Measurements from ENCODE around the gene GAREM1. TPM values are rescaled to one million over a fixed set of nuclear protein-coding genes. Genes with fewer than 3 reads are reported as not detected.

The GAREM1 gene
- total and polyA plus RNA-seq, 9 of the 15 experiments (the other 6 are each of a cell fraction or from before 2014, with no cell fraction given), result 0.03 to 0.33 (median 0.07) TPM; not detected in 1

GRCh38 chr18:32442575-32442974 is 28.1 kb downstream of the GAREM1 start:
- no TSS peak for BruUV-seq (replicated peaks)
- CTCF ChIA-PET (ENCODE audit: low intra/inter-chr PET ratio), result no interaction called here
- no peaks in the 10 kb centered on the region for H3K4me1 ChIP-seq (replicated peaks in 1 of 2; ENCODE audit: control insufficient read depth in 2 of 2, insufficient read depth in 2 of 2, low read length in 2 of 2)
- no peak overlapping the region for H3K4me2 ChIP-seq (ENCODE audit: insufficient read depth, low read length)
- in situ Hi-C loops (cut with MboI) (no loop called here), intact Hi-C loops (cut with micrococcal nuclease) (no loop called here)
- H2AFZ ChIP-seq (ENCODE audit: low read depth, low read length), result no peak overlapping the region
- POLR2A ChIA-PET, result no interaction called here
- no peaks in the 10 kb centered on the region for H3K27me3 ChIP-seq (ENCODE audit: control insufficient read depth in 2 of 2, insufficient read depth in 2 of 2, low read length in 2 of 2)
- no peaks in the 10 kb centered on the region for H4K20me1 ChIP-seq (replicated peaks; ENCODE audit: control insufficient read depth, insufficient read depth, low read length)
- H3K9me1 ChIP-seq (ENCODE audit: control insufficient read depth, insufficient read depth, low read length), result no peaks in the 10 kb centered on the region
- H3K9ac ChIP-seq (ENCODE audit: insufficient read depth in 1 of 2, low read depth in 2 of 2, low read length in 2 of 2), result no peak overlapping the region
- H3K36me3 ChIP-seq (ENCODE audit: control insufficient read depth, insufficient read depth, low read length), result no peaks in the 10 kb centered on the region
- DNase-seq (ENCODE audit: extremely low read depth in 1 of 4, low spot score in 3 of 4) (no peak), ATAC-seq (no peak), FAIRE-seq (no peak)
- H3K79me2 ChIP-seq (ENCODE audit: control insufficient read depth, insufficient read depth, low read length), result no peaks in the 10 kb centered on the region
- H3K9me3 ChIP-seq (replicated peaks; ENCODE audit: control insufficient read depth, insufficient read depth, low read depth, low read length), result no peaks in the 10 kb centered on the region
- no peak overlapping the region for H3K27ac ChIP-seq (ENCODE audit: extremely low read depth, low read depth, low read length)
- H3K4me3 ChIP-seq, result no peak overlapping the region
- no peak for TF ChIP-seq FOXK2 (conservative IDR thresholded peaks at IDR 0.05 in 1 of 2, IDR thresholded peaks at IDR 0.05 in 1 of 2; ENCODE audit: low read depth in 2 of 2)
- TF ChIP-seq FOXA3 (CRISPR knock-in tag; conservative IDR thresholded peaks at IDR 0.05 in 1 of 2, IDR thresholded peaks at IDR 0.05 in 1 of 2), result no peak
- no peak for TF ChIP-seq E2F5 (CRISPR knock-in tag; IDR thresholded peaks at IDR 0.05)
- no peak for TF ChIP-seq SIN3B (IDR thresholded peaks at IDR 0.05; ENCODE audit: low read depth)
- TF ChIP-seq AFF1 (IDR thresholded peaks at IDR 0.05; ENCODE audit: low read depth in 1 of 2, partially characterized antibody in 2 of 2), result no peak
- no peak for TF ChIP-seq HSF4 (CRISPR knock-in tag; IDR thresholded peaks at IDR 0.05; ENCODE audit: borderline replicate concordance)
- no peak for TF ChIP-seq RHOXF2B (CRISPR knock-in tag; conservative IDR thresholded peaks at IDR 0.05)
